Measurements from ENCODE around the gene AGRN. TPM values are rescaled to one million over a fixed set of nuclear protein-coding genes. Genes with fewer than 3 reads are reported as not detected.
"Not testable (repeated sequence)": the region's sequence is repeated elsewhere in the genome, so short reads cannot be mapped to it uniquely, and the experiment has no call there.

Gene AGRN
- total RNA-seq, 1 experiment from 2014 or later: 103 TPM

- no peak for DNase-seq (ENCODE audit: low spot score)
- in situ Hi-C loops (cut with HindIII; ENCODE audit: low sequenced_read_pairs): no loop called here
Observed at GRCh38 chr1:1092894-1093609, 73.1 kb downstream of the AGRN start.

GRCh38 chr1:1093610-1093943, 73.7 kb downstream of the AGRN start:
- DNase-seq (ENCODE audit: low spot score): no peak

GRCh38 chr1:1094981-1095380, 75.1 kb downstream of the AGRN start:
- no peak for DNase-seq (ENCODE audit: low spot score)
- in situ Hi-C loops (cut with HindIII; ENCODE audit: low sequenced_read_pairs): no loop called here

More at GRCh38 chr1:1093610-1093943, 73.7 kb downstream of the AGRN start:
- in situ Hi-C loops (cut with HindIII; ENCODE audit: low sequenced_read_pairs): no loop called here

GRCh38 chr1:1096136-1096535, 76.2 kb downstream of the AGRN start:
- in situ Hi-C loops (cut with HindIII; ENCODE audit: low sequenced_read_pairs); DNase-seq (ENCODE audit: low spot score): not testable (repeated sequence)

- in situ Hi-C loops (cut with HindIII; ENCODE audit: low sequenced_read_pairs): no loop called here
- DNase-seq (ENCODE audit: low spot score): no peak
Observed at GRCh38 chr1:1098681-1099421, 78.9 kb downstream of the AGRN start.

GRCh38 chr1:1099506-1100183, 79.7 kb downstream of the AGRN start:
- in situ Hi-C loops (cut with HindIII; ENCODE audit: low sequenced_read_pairs): no loop called here
- DNase-seq (ENCODE audit: low spot score): no peak

- in situ Hi-C loops (cut with HindIII; ENCODE audit: low sequenced_read_pairs): no loop called here
- DNase-seq (ENCODE audit: low spot score): no peak
Observed at GRCh38 chr1:1100296-1100695, 80.4 kb downstream of the AGRN start.

GRCh38 chr1:1101503-1101902, 81.6 kb downstream of the AGRN start:
- DNase-seq (ENCODE audit: low spot score): no peak
- in situ Hi-C loops (cut with HindIII; ENCODE audit: low sequenced_read_pairs): no loop called here

- in situ Hi-C loops (cut with HindIII; ENCODE audit: low sequenced_read_pairs); DNase-seq (ENCODE audit: low spot score): not testable (repeated sequence)
Observed at GRCh38 chr1:1104152-1104551, 84.2 kb downstream of the AGRN start.

Other genes starting within 250 kb of the AGRN start
- gene SAMD11, start 96.2 kb upstream of the AGRN start, total RNA-seq (2014; rRNA removed; shearing (Covaris generic)): 398 and 434 TPM in 2 replicates
- gene NOC2L, start 60.9 kb upstream of the AGRN start, total RNA-seq (2014; rRNA removed; shearing (Covaris generic)): 193 and 221 TPM in 2 replicates
- gene KLHL17, start 59.5 kb upstream of the AGRN start, total RNA-seq (2014; rRNA removed; shearing (Covaris generic)): 23.3 and 25.4 TPM in 2 replicates
- gene PLEKHN1, start 53.6 kb upstream of the AGRN start, total RNA-seq (2014; rRNA removed; shearing (Covaris generic)): 4.3 and 5.5 TPM in 2 replicates
- 0.17 TPM in 1 of 2 replicates, not detected in the other for gene PERM1, start 38.0 kb upstream of the AGRN start, total RNA-seq (2014; rRNA removed; shearing (Covaris generic))
- gene HES4, start 20.0 kb upstream of the AGRN start, total RNA-seq (2014; rRNA removed; shearing (Covaris generic)): 27.5 and 66.5 TPM in 2 replicates
- gene ISG15, start 6.6 kb upstream of the AGRN start, total RNA-seq (2014; rRNA removed; shearing (Covaris generic)): 213 and 304 TPM in 2 replicates
- 3.5 and 4.3 TPM in 2 replicates for gene RNF223, start 54.2 kb downstream of the AGRN start, total RNA-seq (2014; rRNA removed; shearing (Covaris generic))
- gene C1orf159, start 96.0 kb downstream of the AGRN start, total RNA-seq (2014; rRNA removed; shearing (Covaris generic)): 11.9 and 17.1 TPM in 2 replicates
- gene TTLL10, start 153.8 kb downstream of the AGRN start, total RNA-seq (2014; rRNA removed; shearing (Covaris generic)): not detected in 2 replicates
- gene TNFRSF18, start 186.5 kb downstream of the AGRN start, total RNA-seq (2014; rRNA removed; shearing (Covaris generic)): 1.2 TPM in 1 of 2 replicates, not detected in the other
- not detected in 2 replicates for gene TNFRSF4, start 194.0 kb downstream of the AGRN start, total RNA-seq (2014; rRNA removed; shearing (Covaris generic))
- gene SDF4, start 211.9 kb downstream of the AGRN start, total RNA-seq (2014; rRNA removed; shearing (Covaris generic)): 92.4 and 99.1 TPM in 2 replicates
- 38.4 and 44.3 TPM in 2 replicates for gene B3GALT6, start 212.1 kb downstream of the AGRN start, total RNA-seq (2014; rRNA removed; shearing (Covaris generic))
- gene C1QTNF12, start 226.6 kb downstream of the AGRN start, total RNA-seq (2014; rRNA removed; shearing (Covaris generic)): 5.1 and 13.3 TPM in 2 replicates